GM12878 (cell line): ENCODE results near the gene CTSW.

Experiments used
- CHD4 ChIP-seq: fragments of 200-600 bp; sonication (generic); IDR thresholded peaks from 2 replicates; pipeline ENCODE4 v1.6.1; 2016; ENCODE audit warnings: mild to moderate bottlenecking
- CTCF ChIP-seq, 3 experiments: IDR thresholded peaks in 2 of 3; conservative IDR thresholded peaks in 1 of 3; 2 replicates each; pipeline ENCODE4 v1.5.1; 2011; ENCODE audit warnings: low read depth in 3 of 3, low read length in 3 of 3, mild to moderate bottlenecking in 3 of 3, control low read depth in 2 of 3, moderate library complexity in 2 of 3, inconsistent platforms in 1 of 3, mixed read lengths in 1 of 3; ENCODE audit not compliant: control insufficient read depth in 2 of 3, insufficient read depth in 1 of 3; ENCODE audit errors: extremely low read depth in 1 of 3
- EZH2 ChIP-seq: IDR thresholded peaks from 2 replicates; pipeline ENCODE4 v1.6.1; 2012; ENCODE audit warnings: low read depth, mild to moderate bottlenecking, control low read depth, inconsistent platforms, low read length, borderline replicate concordance; ENCODE audit not compliant: control insufficient read depth
- GABPA ChIP-seq: IDR thresholded peaks from 2 replicates; pipeline ENCODE4 v1.6.1; 2014; ENCODE audit warnings: antibody characterized with exemption, low read depth, mild to moderate bottlenecking, inconsistent platforms
- IKZF1 ChIP-seq: fragments of 450-650 bp; conservative IDR thresholded peaks from 2 replicates; pipeline ENCODE4 v1.6.1; 2017; ENCODE audit warnings: antibody characterized with exemption, mild to moderate bottlenecking
- NFIC ChIP-seq: IDR thresholded peaks from 2 replicates; pipeline ENCODE4 v1.6.1; 2012; ENCODE audit warnings: low read depth, mild to moderate bottlenecking, inconsistent platforms, low read length, moderate library complexity
- NFYA ChIP-seq: IDR thresholded peaks from 2 replicates; pipeline ENCODE4 v1.6.1; 2011; ENCODE audit warnings: low read depth, mild to moderate bottlenecking, low read length, improper control_type of control experiment, borderline replicate concordance
- SIN3A ChIP-seq: IDR thresholded peaks from 2 replicates; pipeline ENCODE4 v1.6.1; 2012; ENCODE audit warnings: low read depth, low read length, improper control_type of control experiment
- TCF12 ChIP-seq: IDR thresholded peaks from 2 replicates; pipeline ENCODE4 v1.6.1; 2011; ENCODE audit warnings: low read depth, mild to moderate bottlenecking, low read length
- ZZZ3 ChIP-seq: IDR thresholded peaks from 2 replicates; pipeline ENCODE4 v1.6.1; 2011; ENCODE audit warnings: low read depth; ENCODE audit not compliant: control insufficient read depth, insufficient read length

- TF ChIP-seq NFIC: no peak
- no peak for TF ChIP-seq CTCF (IDR thresholded peaks at IDR 0.05 in 2 of 3, conservative IDR thresholded peaks at IDR 0.05 in 1 of 3; ENCODE audit: control insufficient read depth in 2 of 3, extremely low read depth in 1 of 3, insufficient read depth in 1 of 3, low read depth in 3 of 3, low read length in 3 of 3)
- no peak for TF ChIP-seq NFYA
- TF ChIP-seq ZZZ3: no peak
- no peak for TF ChIP-seq SIN3A
- no peak for TF ChIP-seq CHD4
- TF ChIP-seq IKZF1: no peak
- no peak for TF ChIP-seq GABPA
- TF ChIP-seq EZH2: no peak
- TF ChIP-seq TCF12: no peak
These were observed at the start of gene CTSW for GRCh38 chr11:65879617-65880016.
